Measurements from ENCODE around the gene EDC3. TPM values are rescaled to one million over a fixed set of nuclear protein-coding genes. Genes with fewer than 3 reads are reported as not detected.

EDC3 gene
- polyA plus RNA-seq, 4 donors, result 37.3 to 45.4 (median 41.4) TPM

GRCh38 chr15:74585857-74586256 lies 110.0 kb downstream of the EDC3 start:
- DNase-seq (ENCODE audit: low read depth in 4 of 4, low spot score in 3 of 4), result no peak

GRCh38 chr15:74585191-74585590 lies 110.6 kb downstream of the EDC3 start:
- DNase-seq (ENCODE audit: low read depth in 4 of 4, low spot score in 3 of 4), result no peak

DNA sequence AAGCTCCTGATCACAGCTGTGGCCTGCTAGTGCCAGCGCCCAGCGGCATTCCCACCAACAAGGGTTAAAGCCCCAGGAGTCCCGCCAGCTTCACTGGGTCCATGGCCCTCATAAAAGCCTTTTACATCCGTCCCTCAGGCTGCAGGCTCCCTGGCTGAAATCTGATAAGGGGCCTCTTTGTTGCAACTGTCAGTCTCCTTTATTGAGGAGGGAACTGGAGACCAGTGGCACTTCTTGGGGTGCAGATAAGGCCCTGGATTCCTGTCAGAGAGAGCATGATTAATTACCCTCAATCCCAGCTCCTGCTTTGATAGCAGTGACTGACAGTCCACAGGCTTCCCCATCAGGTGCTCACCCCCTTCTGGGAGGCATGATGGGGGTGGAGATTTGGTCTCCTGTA lies 111.0 kb downstream of the EDC3 start:
- DNase-seq (ENCODE audit: low read depth in 4 of 4, low spot score in 3 of 4), result no peak

- no peak for DNase-seq (ENCODE audit: low read depth in 4 of 4, low spot score in 3 of 4)
Observed at GRCh38 chr15:74584204-74584603, 111.6 kb downstream of the EDC3 start.

Other genes starting within 250 kb of the EDC3 start
- 10 to 100 TPM; 60.4 to 73.9 (median 65.5) TPM for gene UBL7, start 234.9 kb downstream of the EDC3 start, polyA plus RNA-seq (ENCODE audit: insufficient read length in 4 of 4)
- 10 to 100 TPM; 12.9 to 16.1 (median 14.6) TPM for gene ARID3B, start 154.8 kb downstream of the EDC3 start, polyA plus RNA-seq (ENCODE audit: insufficient read length in 4 of 4)
- gene CLK3, start 80.2 kb downstream of the EDC3 start, polyA plus RNA-seq (ENCODE audit: insufficient read length in 4 of 4), result 10 to 100 TPM; 67.0 to 77.2 (median 72.2) TPM
- under 1 TPM in 2 of 4 donors, not detected in 2; 0.03 to 0.11 TPM for gene CYP1A1, start 29.5 kb upstream of the EDC3 start, polyA plus RNA-seq (ENCODE audit: insufficient read length in 4 of 4)
- under 1 TPM in 3 of 4 donors, not detected in 1; 0.08 to 0.24 (median 0.19) TPM for gene CYP1A2, start 52.8 kb upstream of the EDC3 start, polyA plus RNA-seq (ENCODE audit: insufficient read length in 4 of 4)
- 10 to 100 TPM; 39.4 to 48.3 (median 42.7) TPM for gene CSK, start 86.1 kb upstream of the EDC3 start, polyA plus RNA-seq (ENCODE audit: insufficient read length in 4 of 4)
- under 1 TPM in 1 of 4 donors, not detected in 3; 0.10 TPM for gene LMAN1L, start 116.8 kb upstream of the EDC3 start, polyA plus RNA-seq (ENCODE audit: insufficient read length in 4 of 4)
- under 1 TPM in 2 of 4 donors, not detected in 2; 0.03 to 0.13 TPM for gene CPLX3, start 130.6 kb upstream of the EDC3 start, polyA plus RNA-seq (ENCODE audit: insufficient read length in 4 of 4)
- gene ULK3, start 147.1 kb upstream of the EDC3 start, polyA plus RNA-seq (ENCODE audit: insufficient read length in 4 of 4), result 10 to 100 TPM; 33.0 to 36.6 (median 33.3) TPM
- gene SCAMP2, start 177.3 kb upstream of the EDC3 start, polyA plus RNA-seq (ENCODE audit: insufficient read length in 4 of 4), result 10 to 100 TPM; 76.5 to 84.0 (median 80.3) TPM
- 10 to 100 TPM; 50.2 to 70.2 (median 58.8) TPM for gene MPI, start 194.0 kb upstream of the EDC3 start, polyA plus RNA-seq (ENCODE audit: insufficient read length in 4 of 4)
- gene FAM219B, start 210.8 kb upstream of the EDC3 start, polyA plus RNA-seq (ENCODE audit: insufficient read length in 4 of 4), result 10 to 100 TPM; 52.5 to 59.1 (median 56.5) TPM
- 100 to 1,000 TPM; 214 to 224 (median 219) TPM for gene COX5A, start 242.0 kb upstream of the EDC3 start, polyA plus RNA-seq (ENCODE audit: insufficient read length in 4 of 4)

Data from right renal pelvis (tissue), 4 donors.